CD8-positive, alpha-beta memory T cell (primary cell): Measurements from ENCODE around the gene COL9A3. TPM values are rescaled to one million over a fixed set of nuclear protein-coding genes. Genes with fewer than 3 reads are reported as not detected.
A peak's percentile ranks its signal among the peaks of the same experiment; 100 is the strongest.
"Not testable (repeated sequence)": the region's sequence is repeated elsewhere in the genome, so short reads cannot be mapped to it uniquely, and the experiment has no call there.

Source experiments
- CTCF ChIA-PET: fragments of 350-600 bp; sonication (Branson Sonifier 250); formaldehyde crosslinking; loops from one replicate; lab custom pipeline; 2021; ENCODE audit warnings: antibody characterized with exemption; lab: Charles Lee
- POLR2A ChIA-PET: fragments of 350-600 bp; sonication (Branson Sonifier 250); formaldehyde crosslinking; loops from one replicate; lab custom pipeline; 2021; ENCODE audit warnings: antibody characterized with exemption; lab: Charles Lee
- DNase-seq, 5 donors: peaks; one replicate each; pipeline versions ENCODE4 v3.0.0 to v3.0.0-alpha.2; 2020 to 2022; ENCODE audit warnings: mixed read lengths in 1 of 5
- H3K27ac ChIP-seq: one replicate; pipeline ENCODE4 v1.7.0; 2013; ENCODE audit warnings: low read depth, mild to moderate bottlenecking, low read length, moderate library complexity
- H3K27me3 ChIP-seq: 2 replicates; pipeline ENCODE4 v1.7.0; 2013; ENCODE audit warnings: low read length, mild to moderate bottlenecking; ENCODE audit not compliant: insufficient read depth, poor library complexity, severe bottlenecking
- H3K36me3 ChIP-seq: 2 replicates; pipeline ENCODE4 v1.7.0; 2013; ENCODE audit warnings: mild to moderate bottlenecking, low read length, moderate library complexity; ENCODE audit not compliant: insufficient read depth
- H3K4me1 ChIP-seq: 2 replicates; pipeline ENCODE4 v1.7.0; 2013; ENCODE audit warnings: mild to moderate bottlenecking, low read length, moderate library complexity; ENCODE audit not compliant: insufficient read depth
- H3K4me3 ChIP-seq: 2 replicates; pipeline ENCODE4 v1.7.0; 2013; ENCODE audit warnings: mild to moderate bottlenecking, low read length
- H3K9me3 ChIP-seq: 2 replicates; pipeline ENCODE4 v1.7.0; 2013; ENCODE audit warnings: mild to moderate bottlenecking, low read length
- H3K27ac Mint-ChIP-seq, 8 donors: one replicate each; pipeline ENCODE4 v1.8.0; 2020 to 2021; ENCODE audit warnings: mixed read lengths in 8 of 8, mild to moderate bottlenecking in 6 of 8, inconsistent platforms in 3 of 8, moderate library complexity in 3 of 8
- H3K27me3 Mint-ChIP-seq, 2 donors: one replicate each; pipeline ENCODE4 v1.8.0; 2020 to 2021; ENCODE audit warnings: mixed read lengths in 2 of 2, mild to moderate bottlenecking in 1 of 2, moderate library complexity in 1 of 2
- H3K36me3 Mint-ChIP-seq, 3 donors: one replicate each; pipeline ENCODE4 v1.8.0; 2020 to 2021; ENCODE audit warnings: mixed read lengths in 3 of 3, inconsistent platforms in 1 of 3, mild to moderate bottlenecking in 1 of 3
- H3K4me1 Mint-ChIP-seq, 3 donors: one replicate each; pipeline ENCODE4 v1.8.0; 2020 to 2021; ENCODE audit warnings: mixed read lengths in 3 of 3, inconsistent platforms in 1 of 3, mild to moderate bottlenecking in 1 of 3
- H3K4me3 Mint-ChIP-seq, 7 donors: one replicate each; pipeline ENCODE4 v1.8.0; 2020 to 2021; ENCODE audit warnings: mixed read lengths in 7 of 7, mild to moderate bottlenecking in 6 of 7, moderate library complexity in 4 of 7, inconsistent platforms in 2 of 7
- H3K9me3 Mint-ChIP-seq, 5 donors: one replicate each; pipeline ENCODE4 v1.8.0; 2020 to 2022; ENCODE audit warnings: mixed read lengths in 5 of 5, mild to moderate bottlenecking in 3 of 5, moderate library complexity in 2 of 5, inconsistent platforms in 1 of 5
- polyA plus RNA-seq: library from polyadenylated mRNA; unstranded; fragments of 300-500 nt; fragmentation: Illumina TruSeq; gene quantifications from one replicate; pipeline ENCODE4 v1.2.3, GENCODE V29; 2021
- total RNA-seq, 2 experiments: library from RNA; stranded (reverse); gene quantifications; one replicate each; pipeline ENCODE4 v1.2.3, GENCODE V29; 2021

The COL9A3 gene
- total and polyA plus RNA-seq, 3 experiments from 2014 or later = not detected

- H3K27me3 Mint-ChIP-seq, H3K4me1 ChIP-seq, H3K36me3 Mint-ChIP-seq, H3K9me3 Mint-ChIP-seq, POLR2A ChIA-PET, H3K36me3 ChIP-seq, H3K27ac ChIP-seq, H3K9me3 ChIP-seq, H3K27me3 ChIP-seq, H3K4me3 ChIP-seq: not testable (repeated sequence)
- Mint-ChIP-seq H3K4me3 (peak overlapping the region in 2 of 7 donors; percentile 54 to 56), H3K27ac (peak overlapping the region in 3 of 8 donors; percentile 7 to 91 (median 68)), H3K4me1 (peaks cover 13 to 22% (median 17%) of the 10 kb centered on the region in 3 donors)
- CTCF ChIA-PET = interaction anchor here (1.1 to 2.5 kb wide), 3 partner anchors 11 to 135 kb away, joined by 4 to 9 read pairs (median 5); partner anchors contain the start of gene TCFL5
- peak in 1 of 5 donors; percentile 23 for DNase-seq
Observed at GRCh38 chr20:62873681-62874031, 56.8 kb downstream of the COL9A3 start.

DNA sequence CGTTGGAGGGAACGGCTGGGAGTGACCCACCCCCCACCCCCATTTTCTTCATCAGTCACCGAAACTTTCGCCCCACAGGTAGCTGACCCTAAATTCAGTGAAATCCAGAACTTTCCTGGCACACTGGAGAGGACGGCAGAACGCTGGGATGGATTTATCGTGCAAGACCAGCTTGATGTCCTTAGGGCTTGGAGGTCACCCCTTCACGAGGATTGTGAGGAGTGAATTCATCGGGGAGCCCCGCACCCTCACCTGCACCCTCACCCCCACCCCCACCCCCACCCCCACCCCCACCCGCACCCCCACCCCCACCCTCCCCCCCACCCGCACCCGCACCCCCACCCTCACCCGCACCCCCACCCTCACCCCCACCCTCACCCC lies 58.1 kb downstream of the COL9A3 start:
- H3K36me3 ChIP-seq = no peaks in the 10 kb centered on the region
- peaks cover 5% of the 10 kb centered on the region for H3K4me1 ChIP-seq
- H3K27me3 Mint-ChIP-seq = peaks cover 0 to 4% of the 10 kb centered on the region in 2 donors
- ChIA-PET POLR2A (no interaction called here), CTCF (interaction anchor here (0.7 to 2.5 kb wide), 4 partner anchors 12 to 134 kb away, joined by 3 to 9 read pairs (median 3); partner anchors contain the start of gene TCFL5)
- H3K9me3 ChIP-seq = no peaks in the 10 kb centered on the region
- DNase-seq = no peak
- no peak overlapping the region for H3K4me3 ChIP-seq
- peaks cover 13 to 22% (median 17%) of the 10 kb centered on the region in 3 donors for H3K4me1 Mint-ChIP-seq
- H3K4me3 Mint-ChIP-seq = peak overlapping the region in 1 of 7 donors; percentile 47
- H3K27me3 ChIP-seq = no peaks in the 10 kb centered on the region
- H3K27ac Mint-ChIP-seq = peak overlapping the region in 1 of 8 donors; percentile 81
- peak overlapping the region; percentile 64 for H3K27ac ChIP-seq
- peaks cover 0 to 6% (median 0%) of the 10 kb centered on the region in 3 donors for H3K36me3 Mint-ChIP-seq
- no peaks in the 10 kb centered on the region for H3K9me3 Mint-ChIP-seq

GRCh38 chr20:62875419-62876361 lies 58.8 kb downstream of the COL9A3 start:
- Mint-ChIP-seq H3K9me3 (no peaks in the 10 kb centered on the region), H3K27me3 (peaks cover 0 to 4% of the 10 kb centered on the region in 2 donors), H3K27ac (peak overlapping the region in 3 of 8 donors; percentile 29 to 52 (median 42)), H3K4me3 (no peak overlapping the region), H3K4me1 (peaks cover 13 to 22% (median 17%) of the 10 kb centered on the region in 3 donors), H3K36me3 (peaks cover 0 to 9% (median 0%) of the 10 kb centered on the region in 3 donors)
- no peaks in the 10 kb centered on the region for H3K27me3 ChIP-seq
- POLR2A ChIA-PET = interaction anchor here (0.6 kb wide), 1 partner anchor 9 kb away, joined by 3 read pairs; no protein-coding TSS in a partner anchor
- peak overlapping the region; percentile 58 for H3K27ac ChIP-seq
- H3K4me1 ChIP-seq = peaks cover 5% of the 10 kb centered on the region
- no peaks in the 10 kb centered on the region for H3K9me3 ChIP-seq
- H3K36me3 ChIP-seq = no peaks in the 10 kb centered on the region
- DNase-seq = peak in 1 of 5 donors; percentile 31
- CTCF ChIA-PET = interaction anchor here (1.1 to 2.5 kb wide), 2 partner anchors 13 to 37 kb away, joined by 3 to 9 read pairs; partner anchors contain the start of gene TCFL5
- no peak overlapping the region for H3K4me3 ChIP-seq

GRCh38 chr20:62876501-62876901 lies 59.7 kb downstream of the COL9A3 start:
- peaks cover 15 to 22% (median 17%) of the 10 kb centered on the region in 3 donors for H3K4me1 Mint-ChIP-seq
- peaks cover 2 to 4% of the 10 kb centered on the region in 2 donors for H3K27me3 Mint-ChIP-seq
- H3K4me3 Mint-ChIP-seq = no peak overlapping the region
- no peaks in the 10 kb centered on the region for H3K27me3 ChIP-seq
- H3K9me3 Mint-ChIP-seq = no peaks in the 10 kb centered on the region
- no peaks in the 10 kb centered on the region for H3K36me3 ChIP-seq
- peaks cover 0 to 13% (median 2%) of the 10 kb centered on the region in 3 donors for H3K36me3 Mint-ChIP-seq
- ChIA-PET CTCF (interaction anchor here (0.8 kb wide), 1 partner anchor 14 kb away, joined by 4 read pairs; no protein-coding TSS in a partner anchor), POLR2A (no interaction called here)
- H3K27ac Mint-ChIP-seq = peak overlapping the region in 1 of 8 donors; percentile 42
- H3K9me3 ChIP-seq = no peaks in the 10 kb centered on the region
- no peak overlapping the region for H3K4me3 ChIP-seq
- peaks cover 5% of the 10 kb centered on the region for H3K4me1 ChIP-seq
- DNase-seq = no peak
- no peak overlapping the region for H3K27ac ChIP-seq

DNA sequence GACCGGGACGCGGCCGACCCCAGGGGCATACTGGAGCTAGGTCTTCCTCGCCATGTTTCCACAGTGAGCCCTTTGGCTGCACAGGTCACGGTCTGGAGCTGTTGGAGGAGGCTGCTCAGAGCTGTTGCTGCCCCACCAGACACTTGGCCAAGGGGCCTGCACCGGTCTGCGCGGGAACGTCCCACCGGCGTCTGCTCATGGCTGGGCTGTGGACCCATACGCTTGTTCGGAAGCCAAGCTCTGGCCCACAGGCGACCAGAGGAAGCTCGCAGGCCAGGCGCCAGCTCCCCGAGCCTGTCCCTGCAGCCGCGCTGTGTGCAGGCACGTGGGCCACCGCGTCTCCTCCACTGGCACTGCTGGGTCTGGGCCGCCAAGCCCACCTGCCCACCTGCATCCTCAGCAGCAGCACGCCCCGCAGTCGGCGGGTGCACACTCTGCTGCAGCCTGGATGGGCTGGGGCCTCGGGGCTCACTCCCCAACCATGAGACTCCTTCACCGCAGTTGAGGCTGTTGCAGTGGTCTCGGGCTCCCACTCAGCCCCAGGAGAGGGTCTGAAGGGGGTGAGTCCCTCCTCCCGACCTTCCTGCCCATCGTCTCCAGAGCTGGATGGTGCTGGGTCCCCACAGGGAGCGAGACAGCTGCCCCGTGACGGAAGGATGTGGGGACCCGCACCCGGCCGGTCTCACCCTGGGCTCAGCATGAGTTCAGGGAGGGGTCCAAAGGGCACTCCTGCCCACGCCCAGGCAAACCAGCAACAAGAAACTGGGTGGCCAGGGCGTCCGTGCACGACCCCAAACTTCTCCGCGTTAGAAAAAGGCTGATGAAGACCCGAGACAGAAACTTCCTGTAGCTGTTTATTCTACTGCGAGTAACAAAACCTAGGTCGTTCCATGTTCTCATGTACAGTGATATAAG lies 60.3 kb downstream of the COL9A3 start:
- no peaks in the 10 kb centered on the region for H3K27me3 ChIP-seq
- no peak overlapping the region for H3K4me3 ChIP-seq
- CTCF ChIA-PET = interaction anchor here (0.8 kb wide), 1 partner anchor 14 kb away, joined by 4 read pairs; no protein-coding TSS in a partner anchor
- peaks cover 5% of the 10 kb centered on the region for H3K4me1 ChIP-seq
- H3K27me3 Mint-ChIP-seq = peaks cover 2 to 3% of the 10 kb centered on the region in 2 donors
- H3K9me3 Mint-ChIP-seq = no peaks in the 10 kb centered on the region
- H3K27ac ChIP-seq = no peak overlapping the region
- DNase-seq = no peak
- H3K36me3 Mint-ChIP-seq = peaks cover 0 to 19% (median 3%) of the 10 kb centered on the region in 3 donors
- H3K4me3 Mint-ChIP-seq = peak overlapping the region in 1 of 7 donors; percentile 32
- peak overlapping the region in 1 of 8 donors; percentile 19 for H3K27ac Mint-ChIP-seq
- H3K4me1 Mint-ChIP-seq = peaks cover 17 to 22% (median 18%) of the 10 kb centered on the region in 3 donors
- no peaks in the 10 kb centered on the region for H3K36me3 ChIP-seq
- H3K9me3 ChIP-seq = no peaks in the 10 kb centered on the region
- POLR2A ChIA-PET = no interaction called here

DNA sequence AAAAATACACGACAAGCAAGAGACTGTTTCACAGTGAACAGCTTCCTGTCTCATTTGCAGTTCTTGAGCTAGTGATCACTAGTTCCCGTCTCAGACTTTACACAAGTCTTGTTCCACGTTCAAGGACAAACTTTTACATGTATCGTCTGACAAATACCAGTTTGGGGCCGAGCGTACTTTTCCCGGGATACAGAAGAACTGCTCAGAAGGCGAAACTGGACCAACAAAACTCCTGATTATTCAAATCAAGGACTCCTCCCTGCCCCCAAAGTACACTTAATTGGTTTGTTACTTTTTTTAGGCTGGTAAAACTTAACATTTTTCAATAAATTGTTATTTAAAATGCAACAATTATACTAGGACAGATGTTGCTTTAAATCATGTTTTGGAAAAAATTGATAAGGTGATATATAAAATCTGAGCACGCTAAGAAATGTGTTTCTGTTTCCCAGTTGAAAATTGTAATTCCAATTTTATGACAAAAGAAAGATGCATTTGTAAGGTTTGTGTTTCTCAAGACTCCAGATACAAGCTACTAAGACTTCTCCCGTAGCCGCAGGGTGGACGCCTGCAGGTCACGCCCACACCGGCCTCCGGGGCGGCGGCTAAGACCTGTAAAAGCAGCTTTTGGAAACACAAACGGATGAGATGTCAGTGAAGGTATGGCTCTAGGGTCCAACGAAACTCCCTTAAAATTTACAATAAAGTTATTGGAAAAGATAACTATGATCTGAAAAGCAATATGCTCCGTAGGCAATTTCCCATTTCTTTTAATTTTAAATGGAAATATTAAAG lies 61.6 kb downstream of the COL9A3 start:
- Histone ChIP-seq H3K4me1 (peaks cover 2% of the 10 kb centered on the region), H3K27ac (no peak overlapping the region), H3K4me3 (no peak overlapping the region), H3K9me3 (no peaks in the 10 kb centered on the region), H3K36me3 (no peaks in the 10 kb centered on the region), H3K27me3 (no peaks in the 10 kb centered on the region)
- DNase-seq = no peak
- no peak overlapping the region for H3K4me3 Mint-ChIP-seq
- ChIA-PET CTCF (no interaction called here), POLR2A (no interaction called here)
- peaks cover 0 to 22% (median 3%) of the 10 kb centered on the region in 3 donors for H3K36me3 Mint-ChIP-seq
- peaks cover 0 to 2% of the 10 kb centered on the region in 2 donors for H3K27me3 Mint-ChIP-seq
- H3K4me1 Mint-ChIP-seq = peaks cover 14 to 20% (median 18%) of the 10 kb centered on the region in 3 donors
- no peaks in the 10 kb centered on the region for H3K9me3 Mint-ChIP-seq
- H3K27ac Mint-ChIP-seq = peak overlapping the region in 1 of 8 donors; percentile 71
